Activated CD4-positive, alpha-beta T cell treated with anti-CD3 and anti-CD28 coated beads, Interleukin-2, amount 10 ng/mL, durations not matched to agents 7 days and 5 days (primary cell): ENCODE measurements around the gene SAFB. TPM values are rescaled to one million over a fixed set of nuclear protein-coding genes. Genes with fewer than 3 reads are reported as not detected.
"Not testable (repeated sequence)": the region's sequence is repeated elsewhere in the genome, so short reads cannot be mapped to it uniquely, and the experiment has no call there.

ENCODE experiments used
- CTCF ChIA-PET: fragments of 350-600 bp; sonication (Branson Sonifier 250); formaldehyde crosslinking; loops from one replicate; lab custom pipeline; 2021; ENCODE audit warnings: antibody characterized with exemption; lab: Charles Lee
- POLR2A ChIA-PET: fragments of 350-600 bp; sonication (Branson Sonifier 250); formaldehyde crosslinking; loops from one replicate; lab custom pipeline; 2021; ENCODE audit warnings: antibody characterized with exemption; lab: Charles Lee
- DNase-seq: peaks from one replicate; pipeline ENCODE4 v3.0.0-alpha.2; 2020
- H3K27ac Mint-ChIP-seq: one replicate; pipeline ENCODE4 v1.8.0; 2021; ENCODE audit warnings: mild to moderate bottlenecking, moderate library complexity, mixed read lengths
- H3K27me3 Mint-ChIP-seq: one replicate; pipeline ENCODE4 v1.8.0; 2021; ENCODE audit warnings: mixed read lengths
- H3K36me3 Mint-ChIP-seq: one replicate; pipeline ENCODE4 v1.8.0; 2021; ENCODE audit warnings: low read depth, mixed read lengths
- H3K4me1 Mint-ChIP-seq: one replicate; pipeline ENCODE4 v1.8.0; 2021; ENCODE audit warnings: mixed read lengths
- H3K4me3 Mint-ChIP-seq: one replicate; pipeline ENCODE4 v1.8.0; 2021; ENCODE audit warnings: mild to moderate bottlenecking, moderate library complexity, mixed read lengths
- H3K9me3 Mint-ChIP-seq: one replicate; pipeline ENCODE4 v1.8.0; 2021; ENCODE audit warnings: mixed read lengths
- total RNA-seq, 2 experiments: library from RNA; stranded (reverse); gene quantifications; one replicate each; pipeline ENCODE4 v1.2.3, GENCODE V29; 2021

Gene SAFB
- total RNA-seq, 2 experiments from 2014 or later, result 113 to 131 TPM

- Mint-ChIP-seq H3K4me3 (no peak overlapping the region), H3K4me1 (peaks cover 15% of the 10 kb centered on the region), H3K36me3 (peaks cover 34% of the 10 kb centered on the region), H3K27ac (peak overlapping the region; percentile 25), H3K27me3 (no peaks in the 10 kb centered on the region), H3K9me3 (no peaks in the 10 kb centered on the region)
- POLR2A ChIA-PET, result no interaction called here
- no peak for DNase-seq
- CTCF ChIA-PET, result no interaction called here
These were observed 71.5 kb downstream of the SAFB start for GRCh38 chr19:5694167-5694955.

- Mint-ChIP-seq H3K36me3 (peaks cover 34% of the 10 kb centered on the region), H3K27me3 (no peaks in the 10 kb centered on the region), H3K9me3 (no peaks in the 10 kb centered on the region), H3K27ac (peak overlapping the region; percentile 41), H3K4me1 (peaks cover 10% of the 10 kb centered on the region), H3K4me3 (no peak overlapping the region)
- ChIA-PET POLR2A (no interaction called here), CTCF (interaction anchor here (1.4 kb wide), 1 partner anchor 109 kb away, joined by 4 read pairs; the partner anchor contains the start of gene NRTN)
- no peak for DNase-seq
These were observed 72.2 kb downstream of the SAFB start for GRCh38 chr19:5694956-5695648.

- ChIA-PET POLR2A (no interaction called here), CTCF (interaction anchor here (1.4 kb wide), 1 partner anchor 109 kb away, joined by 4 read pairs; the partner anchor contains the start of gene NRTN)
- H3K9me3 Mint-ChIP-seq, result no peaks in the 10 kb centered on the region
- H3K4me1 Mint-ChIP-seq, result peaks cover 10% of the 10 kb centered on the region
- H3K27me3 Mint-ChIP-seq, result no peaks in the 10 kb centered on the region
- no peak overlapping the region for H3K27ac Mint-ChIP-seq
- no peak for DNase-seq
- peaks cover 33% of the 10 kb centered on the region for H3K36me3 Mint-ChIP-seq
- H3K4me3 Mint-ChIP-seq, result no peak overlapping the region
These were observed 72.8 kb downstream of the SAFB start for GRCh38 chr19:5695649-5696195.

GRCh38 chr19:5696196-5697021 is 73.5 kb downstream of the SAFB start:
- peaks cover 10% of the 10 kb centered on the region for H3K4me1 Mint-ChIP-seq
- H3K9me3 Mint-ChIP-seq, result no peaks in the 10 kb centered on the region
- CTCF ChIA-PET, result interaction anchor here (1.2 to 1.4 kb wide), 2 partner anchors 9 to 108 kb away, joined by 3 to 4 read pairs; partner anchors contain the start of gene NRTN
- H3K27ac Mint-ChIP-seq, result peak overlapping the region; percentile 46
- no peak for DNase-seq
- peaks cover 33% of the 10 kb centered on the region for H3K36me3 Mint-ChIP-seq
- no peak overlapping the region for H3K4me3 Mint-ChIP-seq
- no peaks in the 10 kb centered on the region for H3K27me3 Mint-ChIP-seq
- POLR2A ChIA-PET, result no interaction called here

- no peak overlapping the region for H3K27ac Mint-ChIP-seq
- DNase-seq, result no peak
- no peaks in the 10 kb centered on the region for H3K27me3 Mint-ChIP-seq
- no peaks in the 10 kb centered on the region for H3K9me3 Mint-ChIP-seq
- H3K36me3 Mint-ChIP-seq, result peaks cover 35% of the 10 kb centered on the region
- H3K4me1 Mint-ChIP-seq, result peaks cover 6% of the 10 kb centered on the region
- ChIA-PET CTCF (interaction anchor here (1.2 kb wide), 1 partner anchor 10 kb away, joined by 3 read pairs; no protein-coding TSS in a partner anchor), POLR2A (no interaction called here)
- H3K4me3 Mint-ChIP-seq, result no peak overlapping the region
These were observed 74.4 kb downstream of the SAFB start for GRCh38 chr19:5697022-5697889.

DNA sequence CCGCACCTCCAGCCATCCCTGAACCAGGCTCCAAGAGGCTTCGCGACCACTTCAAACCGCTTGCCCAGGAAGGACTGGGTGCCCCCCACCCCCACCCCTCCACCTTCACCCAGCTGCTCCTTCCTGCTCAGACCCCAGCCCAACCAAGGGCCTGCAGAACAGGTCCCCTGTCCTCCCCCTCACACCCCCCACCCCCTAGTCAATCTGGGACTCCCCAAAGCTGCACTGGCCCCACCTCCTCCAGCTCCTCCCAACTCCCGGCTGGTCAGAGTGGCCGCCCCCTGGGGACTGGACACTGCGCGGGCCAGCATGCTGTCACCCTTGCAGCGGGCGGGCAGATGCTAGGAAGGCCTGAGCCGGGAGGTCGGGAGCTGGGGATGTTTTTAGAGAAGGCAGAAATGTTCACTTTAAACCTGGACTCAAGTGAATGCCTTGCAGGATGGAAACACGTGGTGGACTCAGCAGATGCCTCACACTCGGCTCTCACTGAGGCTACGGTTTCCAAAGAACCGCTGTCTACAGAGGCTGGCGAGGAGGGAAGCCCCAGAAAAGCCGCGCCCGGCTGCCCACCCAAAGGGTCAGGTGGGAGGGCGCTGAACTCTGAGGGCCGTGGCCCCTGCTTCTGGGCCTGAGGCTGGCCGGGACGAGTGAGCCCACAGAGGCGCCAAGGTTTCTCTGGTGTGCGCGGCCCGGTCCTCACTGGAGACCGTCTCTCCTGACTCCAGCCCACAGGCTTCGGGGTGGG is 75.2 kb downstream of the SAFB start:
- DNase-seq, result no peak
- Mint-ChIP-seq H3K27me3 (no peaks in the 10 kb centered on the region), H3K36me3 (peaks cover 30% of the 10 kb centered on the region), H3K4me1 (no peaks in the 10 kb centered on the region), H3K27ac (no peak overlapping the region), H3K9me3 (no peaks in the 10 kb centered on the region), H3K4me3 (no peak overlapping the region)
- POLR2A ChIA-PET, result interaction anchor here (0.6 kb wide), 1 partner anchor 72 kb away, joined by 3 read pairs; no protein-coding TSS in a partner anchor
- CTCF ChIA-PET, result no interaction called here

DNA sequence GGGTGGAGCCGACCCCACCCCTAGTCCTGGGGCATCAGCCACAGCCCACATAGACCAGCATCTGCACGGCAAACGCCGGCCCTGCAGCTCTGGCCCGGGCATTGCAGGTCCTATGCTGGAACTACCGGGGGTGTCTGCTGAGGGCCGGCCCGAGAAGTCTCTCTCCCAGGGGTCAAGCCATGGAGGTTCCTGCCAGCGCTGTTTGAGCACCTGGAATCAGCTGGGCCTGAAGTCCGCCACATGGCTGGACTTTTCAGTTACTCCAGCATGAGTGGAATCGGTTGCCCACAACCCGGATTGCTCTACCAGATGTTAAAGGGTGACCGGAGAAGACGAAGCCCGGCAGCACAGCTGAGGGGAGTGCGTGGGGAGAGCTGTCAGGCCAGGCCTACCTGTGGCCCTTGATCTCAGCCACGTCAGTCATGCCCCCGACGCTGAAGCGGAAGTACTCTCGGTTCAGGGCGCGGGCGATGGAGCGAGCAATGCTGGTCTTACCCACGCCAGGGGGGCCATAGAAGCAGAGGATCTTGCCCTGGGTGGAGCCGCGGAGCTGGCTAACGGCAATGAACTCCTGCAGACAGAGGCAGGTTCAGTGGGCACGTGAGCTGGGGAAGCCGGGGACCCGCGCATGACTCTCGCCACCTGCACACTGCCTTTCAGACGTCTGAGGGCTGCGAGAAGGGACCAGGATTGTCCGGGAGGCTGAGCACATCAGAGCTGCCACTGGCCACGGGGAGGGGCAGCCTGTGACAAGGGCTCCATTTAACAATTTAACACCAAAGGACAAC is 75.9 kb downstream of the SAFB start:
- ChIA-PET CTCF (interaction anchor here (1.1 to 2.2 kb wide), 2 partner anchors 8 to 9 kb away, joined by 4 to 8 read pairs; partner anchors contain the start of gene RPL36), POLR2A (no interaction called here)
- Mint-ChIP-seq H3K9me3 (no peaks in the 10 kb centered on the region), H3K27me3 (no peaks in the 10 kb centered on the region), H3K4me3 (no peak overlapping the region), H3K36me3 (peaks cover 32% of the 10 kb centered on the region), H3K27ac (no peak overlapping the region), H3K4me1 (no peaks in the 10 kb centered on the region)
- DNase-seq, result no peak

DNA sequence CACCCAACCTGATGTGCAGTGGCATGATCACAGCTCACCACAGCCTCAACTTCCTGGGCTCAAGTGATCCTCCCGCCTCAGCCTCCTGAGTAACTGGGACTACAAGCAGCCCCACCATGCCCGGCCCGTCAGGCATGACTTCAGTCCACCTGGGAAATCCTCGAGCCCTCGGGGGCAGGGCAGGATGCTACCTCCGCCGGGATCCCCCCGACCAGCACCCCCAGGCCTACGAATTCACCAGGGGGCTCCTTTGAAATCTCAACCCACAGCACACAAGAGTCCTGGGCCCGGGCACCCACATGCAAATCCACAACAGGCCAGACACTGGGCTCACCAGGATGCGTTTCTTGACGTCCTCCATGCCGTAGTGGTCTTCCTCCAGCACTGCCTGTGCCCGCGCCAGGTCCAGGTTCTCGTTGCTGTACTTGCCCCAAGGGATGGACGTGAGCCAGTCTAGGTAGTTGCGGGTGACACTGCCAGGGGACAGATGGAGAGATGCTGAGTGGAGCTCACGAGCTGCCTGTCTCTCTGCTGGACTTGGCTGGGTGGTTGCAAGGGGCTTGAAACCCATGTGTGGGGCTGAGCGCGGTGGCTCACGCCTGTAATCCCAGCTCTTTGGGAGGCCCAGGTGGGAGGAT is 77.7 kb downstream of the SAFB start:
- peaks cover 28% of the 10 kb centered on the region for H3K36me3 Mint-ChIP-seq

GRCh38 chr19:5702053-5702410 is 79.1 kb downstream of the SAFB start:
- H3K9me3 Mint-ChIP-seq, DNase-seq, POLR2A ChIA-PET, CTCF ChIA-PET, H3K27me3 Mint-ChIP-seq, H3K27ac Mint-ChIP-seq, H3K4me3 Mint-ChIP-seq, H3K4me1 Mint-ChIP-seq: not testable (repeated sequence)
- H3K36me3 Mint-ChIP-seq, result peaks cover 35% of the 10 kb centered on the region

More for the DNA sequence above, 77.7 kb downstream of the SAFB start:
- CTCF ChIA-PET, result interaction anchor here (1.3 to 2.2 kb wide), 2 partner anchors 9 to 13 kb away, joined by 5 to 8 read pairs; no protein-coding TSS in a partner anchor
- Mint-ChIP-seq H3K27ac (no peak overlapping the region), H3K4me1 (no peaks in the 10 kb centered on the region), H3K4me3 (no peak overlapping the region), H3K9me3 (no peaks in the 10 kb centered on the region), H3K27me3 (no peaks in the 10 kb centered on the region)
- POLR2A ChIA-PET, result interaction anchor here (0.6 kb wide), 1 partner anchor 18 kb away, joined by 3 read pairs; no protein-coding TSS in a partner anchor
- no peak for DNase-seq
